Glutamatergic neuron (in vitro differentiated cells): ENCODE data around the gene ACBD5. TPM values are rescaled to one million over a fixed set of nuclear protein-coding genes. Genes with fewer than 3 reads are reported as not detected.
"Not testable (repeated sequence)": the region's sequence is repeated elsewhere in the genome, so short reads cannot be mapped to it uniquely, and the experiment has no call there.

Experiments used
- DNase-seq: peaks from one replicate; pipeline ENCODE4 v3.0.0; 2022
- H3K27ac Mint-ChIP-seq: one replicate; pipeline ENCODE4 v1.8.0; 2020; ENCODE audit warnings: mild to moderate bottlenecking, mixed read lengths, inconsistent platforms; ENCODE audit not compliant: unreplicated experiment
- H3K27me3 Mint-ChIP-seq: one replicate; pipeline ENCODE4 v1.8.0; 2020; ENCODE audit warnings: mild to moderate bottlenecking, moderate library complexity, mixed read lengths, inconsistent platforms; ENCODE audit not compliant: unreplicated experiment
- H3K36me3 Mint-ChIP-seq: one replicate; pipeline ENCODE4 v1.8.0; 2020; ENCODE audit warnings: mild to moderate bottlenecking, mixed read lengths, inconsistent platforms; ENCODE audit not compliant: unreplicated experiment
- H3K4me1 Mint-ChIP-seq: one replicate; pipeline ENCODE4 v1.8.0; 2020; ENCODE audit warnings: mild to moderate bottlenecking, low read depth, mixed read lengths, inconsistent platforms; ENCODE audit not compliant: unreplicated experiment
- H3K4me3 Mint-ChIP-seq: one replicate; pipeline ENCODE4 v1.8.0; 2020; ENCODE audit warnings: mild to moderate bottlenecking, mixed read lengths, inconsistent platforms; ENCODE audit not compliant: unreplicated experiment
- H3K9me3 Mint-ChIP-seq: one replicate; pipeline ENCODE4 v1.8.0; 2020; ENCODE audit warnings: mild to moderate bottlenecking, moderate library complexity, mixed read lengths, inconsistent platforms; ENCODE audit not compliant: unreplicated experiment
- total RNA-seq: library from RNA; stranded (reverse); fragmentation: NEBNext Ultra II Directional; extraction: Animal tissue kit (Norgen Biotek cat#: 25700); gene quantifications from one replicate; pipeline ENCODE4 v1.2.1, GENCODE V29; 2021; ENCODE audit not compliant: unreplicated experiment
- TF ChIP-seq, protein P1 (sequence below): fragments of 200-600 bp; sonication (generic); IDR thresholded peaks from one replicate; pipeline ENCODE4 v1.5.0; 2021; ENCODE audit not compliant: partially characterized antibody, unreplicated experiment

ACBD5 gene
- total RNA-seq, 1 donor from 2014 or later, result 27.0 TPM

DNA sequence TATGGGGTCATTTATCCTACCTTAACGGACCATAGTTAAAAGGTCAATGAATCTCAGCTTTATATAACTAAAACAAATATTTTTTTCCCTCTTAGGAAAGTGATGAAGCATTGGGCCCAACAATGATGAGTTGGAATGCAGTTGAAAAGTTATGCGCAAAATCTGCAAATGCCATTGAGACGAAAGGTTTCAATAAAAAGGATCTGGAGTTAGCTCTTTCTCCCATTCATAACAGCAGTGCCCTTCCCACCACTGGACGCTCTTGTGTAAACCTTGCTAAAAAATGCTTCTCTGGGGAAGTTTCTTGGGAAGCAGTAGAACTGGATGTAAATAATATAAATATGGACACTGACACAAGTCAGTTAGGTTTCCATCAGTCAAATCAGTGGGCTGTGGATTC is 70.7 kb downstream of the ACBD5 start:
- no peaks in the 10 kb centered on the region for H3K36me3 Mint-ChIP-seq
- no peaks in the 10 kb centered on the region for H3K4me1 Mint-ChIP-seq
- no peak overlapping the region for H3K4me3 Mint-ChIP-seq
- H3K27me3 Mint-ChIP-seq, result no peaks in the 10 kb centered on the region
- no peak overlapping the region for H3K27ac Mint-ChIP-seq
- no peak for DNase-seq
- H3K9me3 Mint-ChIP-seq, result no peaks in the 10 kb centered on the region
- TF ChIP-seq, protein P1, sequence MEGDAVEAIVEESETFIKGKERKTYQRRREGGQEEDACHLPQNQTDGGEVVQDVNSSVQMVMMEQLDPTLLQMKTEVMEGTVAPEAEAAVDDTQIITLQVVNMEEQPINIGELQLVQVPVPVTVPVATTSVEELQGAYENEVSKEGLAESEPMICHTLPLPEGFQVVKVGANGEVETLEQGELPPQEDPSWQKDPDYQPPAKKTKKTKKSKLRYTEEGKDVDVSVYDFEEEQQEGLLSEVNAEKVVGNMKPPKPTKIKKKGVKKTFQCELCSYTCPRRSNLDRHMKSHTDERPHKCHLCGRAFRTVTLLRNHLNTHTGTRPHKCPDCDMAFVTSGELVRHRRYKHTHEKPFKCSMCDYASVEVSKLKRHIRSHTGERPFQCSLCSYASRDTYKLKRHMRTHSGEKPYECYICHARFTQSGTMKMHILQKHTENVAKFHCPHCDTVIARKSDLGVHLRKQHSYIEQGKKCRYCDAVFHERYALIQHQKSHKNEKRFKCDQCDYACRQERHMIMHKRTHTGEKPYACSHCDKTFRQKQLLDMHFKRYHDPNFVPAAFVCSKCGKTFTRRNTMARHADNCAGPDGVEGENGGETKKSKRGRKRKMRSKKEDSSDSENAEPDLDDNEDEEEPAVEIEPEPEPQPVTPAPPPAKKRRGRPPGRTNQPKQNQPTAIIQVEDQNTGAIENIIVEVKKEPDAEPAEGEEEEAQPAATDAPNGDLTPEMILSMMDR, result no peak

DNA sequence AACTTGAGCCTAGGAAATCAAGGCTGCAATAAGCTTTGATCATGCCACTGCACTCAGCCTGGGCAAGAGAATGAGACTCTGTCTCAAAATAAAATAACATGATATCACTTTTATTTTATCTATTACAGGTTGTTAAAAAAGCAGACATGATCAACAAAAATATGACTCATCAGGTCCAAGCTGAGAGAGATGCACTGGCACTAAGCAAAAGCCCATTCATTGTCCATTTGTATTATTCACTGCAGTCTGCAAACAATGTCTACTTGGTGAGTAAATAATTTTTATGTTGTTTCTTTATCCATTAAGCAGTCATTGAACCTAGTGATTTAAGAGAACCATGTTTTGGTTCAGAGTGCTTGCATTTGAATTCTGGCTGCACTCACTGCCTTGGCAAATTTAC is 82.2 kb downstream of the ACBD5 start:
- TF ChIP-seq, protein P1, result no peak
- no peak for DNase-seq
- H3K27ac Mint-ChIP-seq, result no peak overlapping the region
- peaks cover 16% of the 10 kb centered on the region for H3K27me3 Mint-ChIP-seq
- no peak overlapping the region for H3K4me3 Mint-ChIP-seq
- H3K4me1 Mint-ChIP-seq, result peaks cover 4% of the 10 kb centered on the region
- H3K9me3 Mint-ChIP-seq, result peaks cover 13% of the 10 kb centered on the region
- peaks cover 5% of the 10 kb centered on the region for H3K36me3 Mint-ChIP-seq

DNA sequence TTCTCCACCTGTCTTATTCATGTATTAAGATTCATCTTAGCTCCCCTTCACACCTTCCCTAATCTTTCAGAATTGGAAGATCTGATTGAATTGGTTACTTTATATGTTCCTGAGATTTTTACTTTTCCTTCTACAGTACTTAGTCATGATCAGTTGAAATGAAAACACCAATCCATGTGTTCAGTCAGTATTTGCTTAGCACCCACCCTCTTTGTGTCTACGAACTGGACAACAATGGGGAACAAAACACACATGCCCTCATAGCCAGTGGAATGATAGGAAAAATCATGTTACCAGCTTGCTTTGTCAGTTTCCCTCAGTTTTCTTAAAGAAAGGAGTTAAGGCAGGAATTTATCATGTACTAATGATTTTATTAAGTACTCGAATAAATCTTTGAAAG is 83.4 kb downstream of the ACBD5 start:
- H3K4me1 Mint-ChIP-seq, result peaks cover 13% of the 10 kb centered on the region
- peaks cover 16% of the 10 kb centered on the region for H3K27me3 Mint-ChIP-seq
- H3K27ac Mint-ChIP-seq, result peak overlapping the region; percentile 91
- H3K9me3 Mint-ChIP-seq, result peaks cover 13% of the 10 kb centered on the region
- DNase-seq, result no peak
- H3K36me3 Mint-ChIP-seq, result peaks cover 5% of the 10 kb centered on the region
- peak overlapping the region; percentile 85 for H3K4me3 Mint-ChIP-seq
- TF ChIP-seq, protein P1, result no peak

DNA sequence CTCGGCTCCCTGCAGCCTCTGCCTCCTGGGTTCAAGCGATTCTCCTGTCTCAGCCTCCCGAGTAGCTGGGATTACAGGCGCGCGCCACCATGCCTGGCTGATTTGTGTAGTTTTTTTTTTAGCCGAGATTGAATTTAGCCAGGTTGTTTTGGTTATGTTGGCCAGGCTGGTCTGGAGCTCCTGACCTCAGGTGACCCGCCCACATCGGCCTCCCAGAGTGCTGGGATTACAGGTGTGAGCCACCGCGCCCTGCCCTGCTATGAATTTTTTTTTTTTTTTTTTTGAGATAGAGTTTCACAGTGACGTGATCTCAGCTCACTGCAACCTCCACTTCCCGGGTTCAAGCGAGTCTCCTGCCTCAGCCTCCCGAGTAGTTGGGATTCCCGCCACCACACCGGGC is 84.0 kb downstream of the ACBD5 start:
- peak overlapping the region; percentile 82 for H3K27ac Mint-ChIP-seq
- H3K27me3 Mint-ChIP-seq, result peaks cover 16% of the 10 kb centered on the region
- not testable (repeated sequence) for DNase-seq, H3K36me3 Mint-ChIP-seq
- H3K9me3 Mint-ChIP-seq, result peaks cover 13% of the 10 kb centered on the region
- H3K4me3 Mint-ChIP-seq, result peak overlapping the region; percentile 100
- H3K4me1 Mint-ChIP-seq, result peaks cover 14% of the 10 kb centered on the region

DNA sequence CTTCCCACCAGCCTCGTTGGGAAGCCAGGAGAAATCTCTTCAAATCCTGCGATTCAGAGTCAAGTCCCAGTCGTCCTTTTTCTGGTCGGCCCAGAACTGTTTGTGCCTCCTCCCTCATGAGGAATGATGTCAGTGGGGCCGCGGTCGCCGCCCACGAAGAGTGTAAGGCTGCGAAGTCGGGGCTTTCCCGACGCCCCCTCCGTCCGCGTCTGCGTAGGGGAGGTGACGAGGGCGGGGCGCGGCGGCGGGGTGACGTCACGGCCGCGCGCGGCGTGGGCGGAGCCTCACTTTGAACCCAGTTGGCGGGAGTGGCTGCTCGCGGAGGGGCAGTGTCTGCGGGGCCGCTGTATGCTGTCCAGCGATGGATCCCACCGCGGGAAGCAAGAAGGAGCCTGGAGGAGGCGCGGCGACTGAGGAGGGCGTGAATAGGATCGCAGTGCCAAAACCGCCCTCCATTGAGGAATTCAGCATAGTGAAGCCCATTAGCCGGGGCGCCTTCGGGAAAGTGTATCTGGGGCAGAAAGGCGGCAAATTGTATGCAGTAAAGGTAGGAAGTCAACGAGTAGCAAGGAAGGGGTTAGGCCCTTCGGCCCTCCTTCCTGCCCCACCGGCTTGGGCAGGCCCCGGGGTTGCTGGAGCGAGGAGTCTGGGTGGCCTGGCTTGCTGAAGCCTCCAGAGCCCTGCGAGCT is 85.4 kb downstream of the ACBD5 start, which contains the start of gene MASTL:
MASTL (plus strand) TSS at position 287 of the 689 bp plus-strand sequence; CDS start at position 362, 75 bp downstream.
- peak; percentile 91 for DNase-seq
- TF ChIP-seq, protein P1, result no peak
- peak within 1 kb of the TSS; percentile 100 for H3K4me3 Mint-ChIP-seq
- H3K27me3 Mint-ChIP-seq, result peaks cover 16% of the 10 kb centered on the region
- peaks cover 5% of the 10 kb centered on the region for H3K36me3 Mint-ChIP-seq
- peaks cover 13% of the 10 kb centered on the region for H3K9me3 Mint-ChIP-seq
- peaks cover 18% of the 10 kb centered on the region for H3K4me1 Mint-ChIP-seq
- peak within 1 kb of the TSS; percentile 99 for H3K27ac Mint-ChIP-seq
